Panc1 (cell line): Measurements from ENCODE around the gene EFCAB11. TPM values are rescaled to one million over a fixed set of nuclear protein-coding genes. Genes with fewer than 3 reads are reported as not detected.

Experiments
- ATAC-seq: fragments of 200-7000 bp; cut with Tn5 transposase; 2 replicates; pipeline ENCODE4 v1.9.1; 2020; ENCODE audit warnings: mild to moderate bottlenecking, moderate library complexity
- BruUV-seq: library from RNA; stranded (reverse); fragments of 400-500 nt; replicated peaks from 2 replicates; lab custom pipeline; 2021; lab: Mats Ljungman, UMichigan
- CTCF ChIA-PET: fragments of 300-600 bp; sonication (Branson Sonifier 250); formaldehyde crosslinking; loops from one replicate; lab custom pipeline; 2022; ENCODE audit warnings: antibody characterized with exemption; lab: Charles Lee
- POLR2A ChIA-PET: fragments of 300-600 bp; sonication (Branson Sonifier 250); formaldehyde crosslinking; loops from one replicate; lab custom pipeline; 2022; ENCODE audit warnings: antibody characterized with exemption; lab: Charles Lee
- DNase-seq: peaks from one replicate; pipeline ENCODE4 v3.0.0-alpha.2; 2010; ENCODE audit warnings: low read depth, low spot score
- H3K27ac ChIP-seq: 2 replicates; pipeline ENCODE4 v1.5.1; 2011; ENCODE audit warnings: mild to moderate bottlenecking, low read length, inconsistent platforms
- H3K27me3 ChIP-seq: fragments of 200-500 bp; sonication (Bioruptor generic); 2 replicates; pipeline ENCODE4 v1.6.0; 2014; ENCODE audit warnings: low read length, inconsistent platforms; ENCODE audit not compliant: control insufficient read depth, insufficient read depth
- H3K36me3 ChIP-seq: fragments of 200-500 bp; sonication (Bioruptor generic); 2 replicates; pipeline ENCODE4 v1.5.1; 2014; ENCODE audit warnings: inconsistent platforms, mild to moderate bottlenecking, low read length, moderate library complexity; ENCODE audit not compliant: control insufficient read depth, insufficient read depth
- H3K4me1 ChIP-seq: 2 replicates; pipeline ENCODE4 v1.5.1; 2011; ENCODE audit warnings: inconsistent platforms, mild to moderate bottlenecking, low read length, moderate library complexity; ENCODE audit not compliant: control insufficient read depth, insufficient read depth
- H3K4me3 ChIP-seq, 2 experiments: 2 replicates each; pipeline ENCODE4 v1.5.1; 2011 to 2012; ENCODE audit warnings: low read depth in 2 of 2, low read length in 2 of 2, mild to moderate bottlenecking in 2 of 2, inconsistent platforms in 1 of 2, moderate library complexity in 1 of 2
- H3K9me3 ChIP-seq: fragments of 200-500 bp; sonication (Bioruptor generic); 2 replicates; pipeline ENCODE4 v1.5.1; 2014; ENCODE audit warnings: low read depth, mild to moderate bottlenecking, inconsistent platforms, low read length, moderate library complexity; ENCODE audit not compliant: control insufficient read depth, insufficient read depth
- CTCF ChIP-seq: fragments of 450-650 bp; IDR thresholded peaks from 2 replicates; pipeline ENCODE4 v1.5.1; 2017; ENCODE audit warnings: mild to moderate bottlenecking
- POLR2AphosphoS5 ChIP-seq: IDR thresholded peaks from 2 replicates; pipeline ENCODE4 v1.6.1; 2012; ENCODE audit warnings: mild to moderate bottlenecking, low read depth, low read length, moderate library complexity
- REST ChIP-seq, 2 experiments: IDR thresholded peaks; 2 replicates each; pipeline ENCODE4 v1.6.1; 2011 to 2012; ENCODE audit warnings: low read depth in 2 of 2, control low read depth in 1 of 2, low read length in 1 of 2, mild to moderate bottlenecking in 1 of 2, moderate library complexity in 1 of 2; ENCODE audit not compliant: insufficient read depth in 1 of 2
- SIN3A ChIP-seq: IDR thresholded peaks from 2 replicates; pipeline ENCODE4 v1.6.1; 2012; ENCODE audit warnings: low read depth, mild to moderate bottlenecking, low read length, moderate library complexity, borderline replicate concordance; ENCODE audit not compliant: insufficient read depth
- TCF7L2 ChIP-seq: IDR thresholded peaks from 2 replicates; pipeline ENCODE4 v1.6.1; 2011; ENCODE audit warnings: mild to moderate bottlenecking, low read depth, low read length, inconsistent platforms
- in situ Hi-C: cut with HindIII; loops from 2 replicates; pipeline ENCODE4 v1.10.0; 2016; ENCODE audit warnings: low sequenced_read_pairs, low pct_unique_long_range_greater_than_20kb
- intact Hi-C: fragments of 100-400 bp; cut with micrococcal nuclease; formaldehyde crosslinking; loops from one replicate; pipeline ENCODE4 v1.10.0; 2022; ENCODE audit not compliant: unreplicated experiment
- total RNA-seq: library from RNA; stranded (reverse); gene quantifications from one replicate; pipeline ENCODE4 v1.2.1, GENCODE V29; 2021; ENCODE audit not compliant: unreplicated experiment

The EFCAB11 gene
- total RNA-seq, 1 experiment from 2014 or later, result 12.3 TPM

- H3K36me3 ChIP-seq, result no peaks in the 10 kb centered on the region; the same call in 1 of the 2 replicates
- H3K4me3 ChIP-seq, result no peak overlapping the region
- ChIA-PET POLR2A (no interaction called here), CTCF (no interaction called here)
- intact Hi-C loops (no loop called here), in situ Hi-C loops (no loop called here)
- TF ChIP-seq SIN3A (no peak), POLR2AphosphoS5 (no peak), CTCF (no peak), TCF7L2 (no peak), REST (IDR thresholded peaks at IDR 0.05; ENCODE audit: insufficient read depth in 1 of 2, low read depth in 2 of 2, low read length in 1 of 2) (no peak)
- ATAC-seq, result no peak
- no peaks in the 10 kb centered on the region for H3K4me1 ChIP-seq
- no peaks in the 10 kb centered on the region for H3K9me3 ChIP-seq
- BruUV-seq, result no TSS peak
- DNase-seq, result no peak
- no peak overlapping the region for H3K27ac ChIP-seq
- no peaks in the 10 kb centered on the region for H3K27me3 ChIP-seq
Observed at GRCh38 chr14:89924268-89924667, 30.3 kb downstream of the EFCAB11 start.

- TF ChIP-seq REST (IDR thresholded peaks at IDR 0.05; ENCODE audit: insufficient read depth in 1 of 2, low read depth in 2 of 2, low read length in 1 of 2) (no peak), SIN3A (no peak), CTCF (no peak), TCF7L2 (no peak), POLR2AphosphoS5 (no peak)
- Histone ChIP-seq H3K9me3 (no peaks in the 10 kb centered on the region), H3K27me3 (no peaks in the 10 kb centered on the region), H3K4me1 (no peaks in the 10 kb centered on the region), H3K27ac (no peak overlapping the region), H3K4me3 (no peak overlapping the region), H3K36me3 (no peaks in the 10 kb centered on the region)
- no TSS peak for BruUV-seq
- CTCF ChIA-PET, result no interaction called here
- intact Hi-C loops, result no loop called here
- in situ Hi-C loops, result no loop called here
- ATAC-seq (no peak), DNase-seq (no peak)
- POLR2A ChIA-PET, result no interaction called here
Observed at GRCh38 chr14:89922031-89922907, 32.3 kb downstream of the EFCAB11 start.
